Heart left ventricle (tissue), 13 donors: ENCODE results near the gene RAD51C.

ENCODE experiments used
- POLR2A ChIP-seq, 2 donors: fragments of 450-650 bp; IDR thresholded peaks; one replicate each; pipeline ENCODE4 v1.6.1; 2017; ENCODE audit warnings: antibody characterized with exemption in 2 of 2, mild to moderate bottlenecking in 2 of 2, moderate library complexity in 2 of 2
- TF ChIP-seq, protein P1 (sequence below), 12 donors: fragments of 200-600 bp; sonication (generic) in 4 of 12; IDR thresholded peaks; one replicate each; pipeline versions ENCODE4 v1.5.0 to v1.8.0; 2018 to 2022; ENCODE audit warnings: antibody characterized with exemption in 12 of 12, mild to moderate bottlenecking in 5 of 12
- donor health status: ischemic (EF 13 %, LVEDD 7.1; RV severe dilation, severe dysfunction).
- donor health status: DM: no; HTN: yes; CAD: no.
- donor health status: DM: no; HTN: no; CAD: no.
- donor health status: ischemic (EF 25% LVEDD 6.9; RV normal size, moderate dysfunction).
- donor health status: ischemic (EF 25% LVEDD 5.7; RV mildly dilated, moderate dysfunction).
- donor health status: ischemic (EF 35%, LVEDD 5.7; RV mildly dilated, moderate dysfunction).
- donor health status: nonischemic (EF 11% LVEDD 7.7; RV severe dilation, severe dysfunction).
- donor health status: DM: yes; HTN: yes; CAD: no.
- donor health status: PGD.
- donor health status: ischemic (EF 29% LVEDD 5.4; RV normal size, mild dysfunction).
- donor health status: nonischemic (EF 23%, LVEDD 6.1; RV moderate dilation, normal function).

DNA sequence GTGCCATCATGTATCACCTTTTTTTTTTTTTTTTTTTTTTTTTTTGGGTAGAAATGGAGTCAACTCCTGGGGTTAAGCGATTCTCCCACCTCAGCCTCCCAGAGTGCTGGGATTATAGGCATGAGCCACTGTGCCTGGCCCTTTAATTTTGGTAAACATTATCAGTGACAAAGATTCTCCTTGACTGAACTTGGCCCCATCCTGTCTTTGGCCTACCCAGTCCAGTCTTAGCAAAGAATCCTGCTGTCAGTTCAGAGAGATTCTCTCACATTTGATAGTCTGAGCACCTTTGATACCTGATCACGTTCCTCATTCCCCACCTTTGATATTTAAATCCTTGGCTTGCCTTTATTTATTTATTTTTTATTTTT, 11.5 kb downstream of the RAD51C start:
- TF ChIP-seq, protein P1, sequence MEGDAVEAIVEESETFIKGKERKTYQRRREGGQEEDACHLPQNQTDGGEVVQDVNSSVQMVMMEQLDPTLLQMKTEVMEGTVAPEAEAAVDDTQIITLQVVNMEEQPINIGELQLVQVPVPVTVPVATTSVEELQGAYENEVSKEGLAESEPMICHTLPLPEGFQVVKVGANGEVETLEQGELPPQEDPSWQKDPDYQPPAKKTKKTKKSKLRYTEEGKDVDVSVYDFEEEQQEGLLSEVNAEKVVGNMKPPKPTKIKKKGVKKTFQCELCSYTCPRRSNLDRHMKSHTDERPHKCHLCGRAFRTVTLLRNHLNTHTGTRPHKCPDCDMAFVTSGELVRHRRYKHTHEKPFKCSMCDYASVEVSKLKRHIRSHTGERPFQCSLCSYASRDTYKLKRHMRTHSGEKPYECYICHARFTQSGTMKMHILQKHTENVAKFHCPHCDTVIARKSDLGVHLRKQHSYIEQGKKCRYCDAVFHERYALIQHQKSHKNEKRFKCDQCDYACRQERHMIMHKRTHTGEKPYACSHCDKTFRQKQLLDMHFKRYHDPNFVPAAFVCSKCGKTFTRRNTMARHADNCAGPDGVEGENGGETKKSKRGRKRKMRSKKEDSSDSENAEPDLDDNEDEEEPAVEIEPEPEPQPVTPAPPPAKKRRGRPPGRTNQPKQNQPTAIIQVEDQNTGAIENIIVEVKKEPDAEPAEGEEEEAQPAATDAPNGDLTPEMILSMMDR (IDR thresholded peaks at IDR 0.05), result no peak
- no peak for TF ChIP-seq POLR2A (IDR thresholded peaks at IDR 0.05)
